ENCODE results near the gene ULK3.

ULK3 gene

GRCh38 chr15:74867466-74868038 is 24.6 kb upstream of the ULK3 start:
- ChIA-PET CTCF (interaction anchor here (0.6 to 1.6 kb wide), 4 partner anchors 26 to 96 kb away, joined by 3 to 5 read pairs (median 4); no protein-coding TSS in a partner anchor), POLR2A (interaction anchor here (0.6 to 2.6 kb wide), 2 partner anchors 22 to 619 kb away, joined by 6 to 7 read pairs; partner anchors contain the start of gene MPI)
- no peak for TF ChIP-seq ZNF169 (tag by site-specific recombination; IDR thresholded peaks at IDR 0.05)
- no peak for TF ChIP-seq ZNF274 (IDR thresholded peaks at IDR 0.05; ENCODE audit: low read length)
- no peak for TF ChIP-seq ZNF274 (tag by site-specific recombination; IDR thresholded peaks at IDR 0.05; ENCODE audit: borderline replicate concordance)
- TF ChIP-seq ZNF777 (tag by site-specific recombination; IDR thresholded peaks at IDR 0.05; ENCODE audit: borderline replicate concordance) = no peak
- no peak for TF ChIP-seq ZSCAN4 (tag by site-specific recombination; IDR thresholded peaks at IDR 0.05)
- TF ChIP-seq BCL6B (tag by site-specific recombination; IDR thresholded peaks at IDR 0.05) = no peak
- TF ChIP-seq ZNF221 (tag by site-specific recombination; IDR thresholded peaks at IDR 0.05; ENCODE audit: borderline replicate concordance) = no peak
- peak; percentile 22; the same call in 1 of the 2 replicates for TF ChIP-seq ZNF280D (tag by site-specific recombination; IDR thresholded peaks at IDR 0.05)
- TF ChIP-seq SETDB1 (IDR thresholded peaks at IDR 0.05; ENCODE audit: insufficient read length, low read length) = peak; percentile 31
- TF ChIP-seq ZNF585B (tag by site-specific recombination; IDR thresholded peaks at IDR 0.05) = no peak
- TF ChIP-seq ZNF558 (tag by site-specific recombination; IDR thresholded peaks at IDR 0.05) = peak; percentile 25; the same call in 1 of the 2 replicates
- Histone ChIP-seq H3K9me3 (ENCODE audit: control insufficient read depth, insufficient read depth, low read depth, low read length) (no peaks in the 10 kb centered on the region), H3K4me1 (ENCODE audit: control insufficient read depth, insufficient read depth, low read length) (peaks cover 11% of the 10 kb centered on the region), H3K36me3 (ENCODE audit: control insufficient read depth in 2 of 2, insufficient read depth in 1 of 2, low read length in 2 of 2) (peaks cover 8 to 30% of the 10 kb centered on the region in 2 experiments; a peak in 2 of 3 replicates), H3K27ac (ENCODE audit: extremely low read depth, low read depth, low read length) (no peak overlapping the region), H3K4me3 (ENCODE audit: low read depth, low read length) (no peak overlapping the region)

- peaks cover 8 to 30% of the 10 kb centered on the region in 2 experiments; a peak in 2 of 3 replicates for H3K36me3 ChIP-seq (ENCODE audit: control insufficient read depth in 2 of 2, insufficient read depth in 1 of 2, low read length in 2 of 2)
- TF ChIP-seq PRDM1 (tag by site-specific recombination; IDR thresholded peaks at IDR 0.05) (peak; percentile 55; the same call in 1 of the 2 replicates), ZNF585B (tag by site-specific recombination; IDR thresholded peaks at IDR 0.05) (no peak), ZEB2 (tag by site-specific recombination; IDR thresholded peaks at IDR 0.05) (peak; percentile 51; the same call in 1 of the 2 replicates), WT1 (tag by site-specific recombination; IDR thresholded peaks at IDR 0.05) (peak; percentile 45; the same call in 1 of the 2 replicates), ZNF266 (tag by site-specific recombination; IDR thresholded peaks at IDR 0.05; ENCODE audit: low read depth) (no peak)
- H3K4me3 ChIP-seq (ENCODE audit: low read depth, low read length) = no peak overlapping the region
- ChIA-PET CTCF (interaction anchor here (0.5 kb wide), 1 partner anchor 35 kb away, joined by 3 read pairs; no protein-coding TSS in a partner anchor), POLR2A (interaction anchor here (0.6 kb wide), 1 partner anchor 16 kb away, joined by 5 read pairs; no protein-coding TSS in a partner anchor)
- H3K27ac ChIP-seq (ENCODE audit: extremely low read depth, low read depth, low read length) = no peak overlapping the region
- H3K9me3 ChIP-seq (ENCODE audit: control insufficient read depth, insufficient read depth, low read depth, low read length) = no peaks in the 10 kb centered on the region
- H3K4me1 ChIP-seq (ENCODE audit: control insufficient read depth, insufficient read depth, low read length) = peaks cover 11% of the 10 kb centered on the region
Observed at GRCh38 chr15:74866090-74866489, 23.1 kb upstream of the ULK3 start.
